CD4-positive, alpha-beta T cell treated with Interleukin-12 subunit alpha and Interleukin-12 subunit beta, for 1 hour (primary cell): ENCODE results near the gene CACNB2.

Experiments used
- DNase-seq: peaks from one replicate; pipeline ENCODE4 v3.0.0-alpha.2; 2020

The CACNB2 gene

GRCh38 chr10:18233775-18234174, 93.6 kb downstream of the CACNB2 start:
- DNase-seq, result no peak

DNA sequence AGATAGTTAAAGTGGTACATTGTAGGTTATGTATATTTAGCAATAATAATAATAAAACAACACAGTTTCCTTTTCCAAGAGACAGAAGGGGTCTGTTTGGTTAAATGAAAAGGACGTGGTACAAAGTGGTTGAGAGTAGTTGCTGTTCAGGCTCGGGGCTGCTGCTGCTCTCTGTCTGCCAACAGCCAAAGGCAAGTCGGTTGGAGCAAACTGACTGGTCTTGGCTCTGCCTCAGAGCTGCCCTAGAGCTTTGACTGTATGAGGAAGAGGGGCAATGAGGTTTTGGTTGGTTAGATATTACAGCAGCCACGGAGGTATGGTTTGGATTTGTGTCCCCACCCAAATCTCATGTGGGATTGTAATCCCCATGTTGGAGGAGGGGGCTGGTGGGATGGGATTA, 95.3 kb downstream of the CACNB2 start:
- no peak for DNase-seq

DNA sequence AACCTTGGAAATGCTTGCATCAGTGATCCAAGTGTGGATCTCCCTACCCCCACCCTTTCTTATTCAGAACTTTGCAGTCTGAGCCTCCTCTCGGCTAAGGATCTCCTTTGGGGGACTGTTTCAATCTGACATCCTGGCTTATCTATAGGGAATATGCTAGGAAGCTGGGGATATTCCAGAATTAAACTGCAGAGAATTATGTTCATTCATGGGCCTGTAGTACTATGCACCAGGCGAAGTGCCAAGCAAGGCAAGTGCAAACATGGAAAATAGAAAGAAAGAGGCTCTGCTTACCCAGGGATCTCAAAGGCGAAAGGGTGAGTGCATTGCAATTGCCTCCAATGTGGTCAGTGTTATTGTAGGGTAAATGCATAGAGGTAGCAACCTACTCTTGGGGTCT, 96.5 kb downstream of the CACNB2 start:
- no peak for DNase-seq

DNA sequence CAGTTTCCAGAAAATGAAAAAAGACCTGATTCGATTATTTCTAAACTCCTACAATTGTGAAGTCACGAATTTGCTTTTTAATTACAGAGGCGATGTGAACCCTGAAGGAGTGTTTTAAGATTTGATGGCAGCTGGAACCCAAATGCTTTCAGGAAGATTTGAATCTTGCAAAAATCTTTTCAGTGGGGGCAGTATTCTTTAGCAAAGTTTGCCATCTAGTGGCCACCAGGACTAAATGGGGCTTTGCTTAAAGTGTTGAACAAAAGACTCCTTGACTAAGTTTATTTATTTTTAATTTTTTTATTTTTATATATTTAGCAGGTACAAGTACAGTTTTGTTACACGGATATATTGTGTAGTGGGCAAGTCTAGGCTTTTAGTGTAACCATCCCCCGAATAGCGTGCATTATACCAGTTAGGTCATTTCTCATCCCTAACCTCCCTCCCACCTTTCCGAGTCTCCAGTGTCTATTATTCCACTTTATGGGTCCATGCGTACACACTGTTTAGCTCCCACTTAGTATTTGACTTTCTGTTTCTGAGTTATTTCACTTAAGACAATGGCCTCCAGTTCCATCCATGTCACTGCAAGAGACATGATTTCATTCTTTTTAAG, 98.8 kb downstream of the CACNB2 start:
- DNase-seq, result peak; percentile 9

DNA sequence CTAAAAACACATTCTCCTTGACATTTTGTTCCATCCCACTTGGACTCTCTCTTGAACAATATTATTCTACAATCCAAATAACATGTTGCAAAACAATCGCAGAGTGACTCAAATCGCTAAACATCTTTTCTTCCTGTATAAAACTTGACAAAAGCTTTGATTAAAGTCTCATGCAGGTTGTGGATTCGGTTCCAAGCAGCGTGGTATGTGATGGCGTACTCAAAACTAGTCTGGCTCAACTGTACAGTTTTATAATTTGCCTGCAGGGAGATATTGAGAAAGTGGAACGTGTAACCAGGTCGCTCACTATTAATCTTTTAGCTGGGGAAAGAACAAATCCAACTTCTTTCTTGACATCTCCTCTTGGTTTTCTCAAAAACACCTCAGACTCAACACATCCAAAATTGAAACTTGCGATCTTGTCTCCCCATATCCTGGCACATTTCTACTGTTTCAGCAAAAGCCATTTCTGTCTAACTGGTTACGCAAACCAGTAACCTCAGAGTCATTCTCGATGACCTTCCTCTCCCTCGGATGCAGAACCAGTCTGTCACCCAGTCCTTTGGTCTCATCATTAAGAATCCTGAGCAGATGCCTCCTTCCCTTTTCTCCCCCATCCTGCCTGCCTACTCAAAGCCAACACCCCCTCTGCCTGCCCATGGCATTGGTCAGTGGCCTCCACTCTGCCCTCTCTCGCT, 100.1 kb downstream of the CACNB2 start:
- DNase-seq, result no peak

DNA sequence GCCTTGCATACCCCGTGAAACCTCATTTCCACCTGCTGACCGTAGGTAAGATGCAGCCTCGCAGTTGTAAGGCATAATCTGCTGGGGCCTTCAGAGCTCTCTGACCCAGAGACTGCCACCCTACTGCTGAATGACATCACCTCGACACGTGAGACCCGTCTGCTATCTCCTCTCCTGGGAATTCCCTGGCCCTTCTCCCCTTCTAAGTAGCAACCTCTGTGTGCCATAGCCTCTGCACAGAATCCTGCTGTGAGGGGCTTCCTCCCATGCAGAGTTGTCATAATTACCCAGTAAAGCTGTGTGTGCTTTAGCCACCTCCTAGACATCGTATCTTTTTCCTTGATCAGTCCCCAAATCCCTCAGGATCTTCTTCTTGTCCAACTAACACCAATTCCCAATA, 106.7 kb downstream of the CACNB2 start:
- DNase-seq, result no peak

DNA sequence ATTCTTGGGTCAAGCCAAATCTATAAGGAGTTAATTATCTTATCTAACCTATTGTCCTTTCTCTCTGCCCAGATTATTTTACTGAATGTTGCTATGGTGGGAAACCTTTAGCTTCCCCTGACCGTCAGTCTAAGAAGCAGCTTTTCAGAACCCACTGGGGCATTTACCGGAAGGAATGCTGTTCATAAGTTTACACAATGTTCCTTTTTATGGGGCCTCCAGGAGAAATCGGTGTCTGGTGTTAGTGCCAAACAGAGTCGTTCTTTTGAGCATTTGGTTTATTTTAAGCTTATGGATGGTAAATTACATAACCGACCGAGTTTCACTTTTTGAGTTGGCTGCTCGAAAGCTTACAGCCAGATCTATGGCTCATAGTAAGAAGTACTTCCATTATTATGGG, 111.9 kb downstream of the CACNB2 start:
- no peak for DNase-seq

DNA sequence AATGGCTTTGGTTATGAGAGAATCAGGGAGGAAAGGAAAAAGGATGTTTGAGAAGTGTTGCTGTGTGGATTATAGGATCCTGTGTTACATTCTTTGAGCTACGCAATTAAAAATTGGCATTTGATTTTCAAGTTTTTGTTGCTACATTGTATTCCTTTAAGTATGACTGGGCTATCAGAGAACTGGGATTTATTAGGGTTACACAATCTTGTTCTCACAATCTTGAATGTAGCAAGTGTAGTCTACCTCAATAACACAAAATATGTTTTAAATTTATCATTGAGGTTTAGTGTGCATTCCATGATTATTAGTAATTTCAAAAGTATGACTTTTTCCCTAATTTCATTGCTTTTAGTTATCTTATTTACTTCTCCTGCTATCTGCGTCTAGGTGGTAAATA, 113.9 kb downstream of the CACNB2 start:
- DNase-seq, result no peak

GRCh38 chr10:18254692-18255091, 114.5 kb downstream of the CACNB2 start:
- no peak for DNase-seq

- DNase-seq, result no peak
Observed at GRCh38 chr10:18260310-18260922, 120.2 kb downstream of the CACNB2 start.

- DNase-seq, result no peak
Observed at GRCh38 chr10:18261063-18261610, 120.9 kb downstream of the CACNB2 start.

DNA sequence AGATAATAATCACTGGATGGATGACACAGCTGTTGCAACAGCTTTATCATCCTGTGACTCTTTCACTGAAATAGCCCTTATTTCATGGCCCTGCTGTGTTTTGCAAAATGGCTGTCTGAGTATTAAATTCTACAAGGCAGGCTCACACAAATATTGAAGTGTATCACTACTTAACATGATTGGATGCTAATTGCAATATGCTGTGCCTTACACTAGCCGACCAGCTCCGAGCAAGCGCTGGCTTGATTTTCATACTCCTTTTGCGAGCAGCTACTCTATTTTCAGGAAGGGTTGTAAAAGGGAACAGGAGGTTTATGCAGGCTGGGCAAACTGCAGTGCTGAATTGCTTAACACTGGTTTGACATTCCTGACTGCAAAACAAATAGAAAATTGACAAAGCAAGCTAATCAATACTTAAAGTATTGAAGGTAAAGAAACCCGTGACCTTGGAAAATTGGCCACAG, 121.6 kb downstream of the CACNB2 start:
- DNase-seq, result no peak

GRCh38 chr10:18264466-18265050, 124.3 kb downstream of the CACNB2 start:
- DNase-seq, result no peak

DNA sequence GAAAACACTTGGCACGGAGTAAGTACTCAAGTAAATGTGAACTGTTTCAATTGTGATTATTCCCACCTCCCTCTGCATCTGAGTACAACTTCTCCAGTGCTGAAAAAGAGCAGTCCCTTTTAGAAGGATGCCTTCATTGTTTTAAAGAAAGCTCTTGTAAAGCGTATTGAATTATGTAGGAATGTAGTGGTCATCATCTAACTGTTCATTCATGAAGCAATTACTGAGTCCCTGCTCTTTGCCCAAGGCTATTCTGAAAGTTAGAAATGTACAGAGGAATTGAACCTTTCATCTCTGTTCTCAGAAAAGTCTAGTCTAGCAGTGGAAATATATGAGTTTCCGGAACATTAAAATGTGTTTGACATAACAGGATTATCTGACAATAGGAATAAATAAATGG, 127.8 kb downstream of the CACNB2 start:
- no peak for DNase-seq

GRCh38 chr10:18271491-18271890, 131.3 kb downstream of the CACNB2 start:
- DNase-seq, result no peak

- DNase-seq, result no peak
Observed at GRCh38 chr10:18273039-18273438, 132.8 kb downstream of the CACNB2 start.

DNA sequence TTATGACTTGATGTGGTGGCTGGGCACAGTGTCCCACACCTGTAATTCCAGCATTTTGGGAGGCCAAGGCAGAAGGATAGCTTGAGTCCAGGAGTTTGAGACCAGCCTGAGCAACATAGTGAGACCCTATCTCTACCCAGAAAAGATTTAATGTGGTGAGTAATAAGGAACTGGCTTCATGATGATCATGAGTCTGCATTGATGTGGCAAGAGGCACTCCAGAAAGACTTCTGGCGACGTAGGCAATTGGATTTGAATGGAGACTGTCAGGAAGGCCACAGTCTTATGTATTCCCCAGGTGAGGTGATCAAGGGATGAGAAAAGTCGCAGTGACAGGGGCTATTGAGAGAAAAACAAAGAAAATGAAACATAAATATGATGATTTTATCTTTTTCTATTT, 138.0 kb downstream of the CACNB2 start:
- no peak for DNase-seq

DNA sequence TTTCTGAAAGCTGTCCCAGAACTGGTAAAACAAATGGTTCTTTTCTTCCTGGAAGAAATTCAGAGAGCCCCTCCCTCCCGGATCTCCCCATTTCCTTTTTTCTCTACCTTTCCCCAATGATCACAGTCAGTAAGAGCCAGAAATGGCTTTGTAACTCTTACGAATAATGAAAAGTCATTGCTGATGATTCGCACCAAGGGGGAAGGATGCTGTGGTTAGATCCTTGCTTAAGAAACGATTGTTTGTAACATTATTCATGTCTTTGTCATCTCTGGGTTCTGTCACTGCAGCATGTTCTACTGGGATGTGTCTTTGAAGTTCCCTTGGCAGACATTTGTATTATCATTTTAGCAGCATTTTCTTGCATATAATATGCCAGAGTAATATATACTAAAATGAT, 138.9 kb downstream of the CACNB2 start:
- DNase-seq, result no peak

DNA sequence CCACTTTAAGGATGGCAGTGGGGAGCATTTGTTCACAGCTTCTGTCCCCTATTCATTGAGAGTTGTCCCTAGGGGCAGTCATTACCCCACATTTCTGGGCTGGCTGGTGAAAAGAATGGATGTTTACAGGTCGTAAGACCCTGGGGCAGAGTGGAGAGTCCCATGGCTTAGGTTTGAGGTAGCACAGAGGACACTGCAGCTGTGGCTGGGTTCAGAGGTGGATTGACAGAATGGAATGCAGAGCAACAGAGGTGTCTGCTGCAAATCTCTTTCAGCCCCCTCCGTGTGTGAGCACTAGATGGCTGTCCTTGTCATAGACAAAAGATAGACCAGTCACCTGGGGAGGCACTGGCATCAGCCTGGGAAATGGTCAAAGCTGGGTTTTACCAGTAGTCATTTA, 141.9 kb downstream of the CACNB2 start:
- no peak for DNase-seq

GRCh38 chr10:18290651-18291313, 150.6 kb downstream of the CACNB2 start:
- no peak for DNase-seq

DNA sequence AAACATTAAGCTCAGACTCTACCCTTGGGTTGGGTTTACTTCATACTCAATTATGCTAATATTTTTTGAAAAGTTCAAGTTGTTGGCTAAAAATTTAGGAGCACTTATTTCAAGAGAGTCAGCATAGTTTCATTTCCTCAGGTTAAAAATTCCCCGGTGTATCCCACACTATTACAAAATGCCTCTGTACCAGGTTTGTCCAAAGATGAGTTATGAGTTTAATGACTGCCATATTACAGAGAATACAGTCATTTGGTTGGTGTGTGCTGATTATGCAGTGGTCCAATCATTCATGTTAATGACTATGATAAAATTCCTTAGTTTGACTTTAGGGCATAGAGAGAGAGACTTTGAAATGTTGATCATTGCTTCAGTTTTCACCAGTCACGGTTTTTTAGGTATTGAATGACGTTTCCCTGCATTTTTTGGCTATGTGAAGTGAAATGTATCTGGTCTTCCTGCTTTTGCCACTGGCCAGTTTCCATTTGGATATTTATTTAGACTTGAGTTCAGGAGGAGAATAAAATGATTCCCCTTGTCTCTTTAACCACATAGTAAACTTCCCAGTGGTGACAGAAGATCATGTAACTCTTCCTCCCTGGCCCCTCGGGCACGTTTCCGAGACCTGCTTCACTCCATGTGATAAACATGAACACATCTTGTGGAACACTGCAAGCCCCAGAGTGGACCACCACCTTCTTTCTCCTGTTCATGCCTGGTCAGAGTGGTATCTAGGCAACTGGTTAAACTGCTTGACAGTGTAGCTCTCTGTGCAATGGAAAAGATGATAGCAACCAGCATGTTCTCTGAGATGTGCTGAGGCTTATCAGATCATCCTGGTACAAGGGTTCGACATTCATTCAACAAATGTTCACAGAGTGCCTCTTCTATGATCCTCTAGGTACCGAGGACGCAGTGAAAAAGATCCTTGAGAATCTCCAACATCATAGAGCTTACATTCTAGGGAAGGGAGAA, 153.6 kb downstream of the CACNB2 start:
- DNase-seq, result no peak

DNA sequence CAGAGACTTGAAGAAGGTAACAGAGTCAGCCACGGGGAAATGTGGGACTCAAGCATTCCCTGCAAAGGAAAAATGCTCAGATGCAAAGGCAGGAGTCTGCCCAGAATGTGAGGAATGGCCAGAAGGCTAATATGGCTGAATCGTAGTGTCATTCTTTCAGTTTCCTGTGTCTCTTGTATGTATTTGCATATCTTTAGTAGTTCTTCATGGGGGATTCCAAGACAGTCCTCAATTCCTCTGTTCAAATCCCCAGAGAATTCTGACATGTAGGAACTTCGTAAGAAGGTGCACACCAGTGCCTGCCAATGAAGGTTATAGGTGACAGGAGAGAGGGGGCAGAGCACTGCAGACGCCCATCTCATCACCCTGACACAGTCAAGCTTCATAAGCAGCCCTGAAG, 154.4 kb downstream of the CACNB2 start:
- DNase-seq, result no peak
